HFF-Myc (cell line): Measurements from ENCODE around the gene ATPAF2.

ENCODE experiments used
- DNase-seq: peaks from one replicate; pipeline ENCODE4 v3.0.0-alpha.2; 2011; ENCODE audit warnings: low read depth; ENCODE audit errors: extremely low read depth
- H3K4me3 ChIP-seq: replicated peaks from 2 replicates; pipeline ENCODE4 v1.5.1; 2011; ENCODE audit warnings: low read depth, mild to moderate bottlenecking, control low read depth, low read length
- CTCF ChIP-seq: IDR thresholded peaks from 2 replicates; pipeline ENCODE4 v1.5.1; 2012; ENCODE audit warnings: mild to moderate bottlenecking, low read depth, low read length, control low read depth; ENCODE audit errors: missing control alignments

The ATPAF2 gene

GRCh38 chr17:18038861-18039534 is at the start of gene ATPAF2, which contains the start of gene GID4:
ATPAF2 (minus strand) TSS chr17:18039168; CDS start chr17:18039013, 155 bp downstream.
GID4 (plus strand) TSS chr17:18039408; CDS start chr17:18039465, 57 bp downstream.
- peak within 1 kb of the TSS; percentile 83 for H3K4me3 ChIP-seq
- TF ChIP-seq CTCF: no peak
- peak; percentile 91 for DNase-seq

- peak within 1 kb of the TSS; percentile 74 for H3K4me3 ChIP-seq
- TF ChIP-seq CTCF: no peak
- peak; percentile 69 for DNase-seq
Observed at GRCh38 chr17:18087610-18088491, 48.9 kb upstream of the ATPAF2 start, which contains the start of gene DRG2. DRG2 (plus strand) TSS chr17:18087948; CDS start chr17:18088024, 76 bp downstream.

- DNase-seq: no peak
- no peak overlapping the region for H3K4me3 ChIP-seq
- no peak for TF ChIP-seq CTCF
Observed at GRCh38 chr17:18084256-18084655, 45.3 kb upstream of the ATPAF2 start.

GRCh38 chr17:18079543-18079942 is 40.6 kb upstream of the ATPAF2 start:
- H3K4me3 ChIP-seq: no peak overlapping the region
- TF ChIP-seq CTCF: no peak
- no peak for DNase-seq

GRCh38 chr17:18076936-18077335 is 38.0 kb upstream of the ATPAF2 start:
- DNase-seq: no peak
- H3K4me3 ChIP-seq: no peak overlapping the region
- TF ChIP-seq CTCF: no peak

- no peak overlapping the region for H3K4me3 ChIP-seq
- no peak for TF ChIP-seq CTCF
Observed at GRCh38 chr17:18074566-18075272, 35.8 kb upstream of the ATPAF2 start.

More at GRCh38 chr17:18074566-18075272, 35.8 kb upstream of the ATPAF2 start:
- DNase-seq: no peak
